Neural cell (in vitro differentiated cells): Measurements from ENCODE around the gene ADH1C. TPM values are rescaled to one million over a fixed set of nuclear protein-coding genes. Genes with fewer than 3 reads are reported as not detected.

Experiments
- H2AFZ ChIP-seq: fragments of 200-600, 300-800 bp; sonication (generic), shearing (Covaris generic); 2 replicates; pipeline ENCODE4 v1.6.0; 2014; ENCODE audit warnings: low read depth, mild to moderate bottlenecking, antibody characterized with exemption, low read length, moderate library complexity
- H3F3A ChIP-seq: fragments of 200-600 bp; shearing (Covaris generic); 2 replicates; pipeline ENCODE4 v1.6.1; 2016; ENCODE audit warnings: mild to moderate bottlenecking, moderate library complexity, mixed read lengths, antibody characterized with exemption, low read length; ENCODE audit not compliant: insufficient read depth, poor library complexity, severe bottlenecking
- H3K27ac ChIP-seq: fragments of 200-600, 300-800 bp; sonication (generic), shearing (Covaris generic); 2 replicates; pipeline ENCODE4 v1.5.1; 2014; ENCODE audit warnings: mild to moderate bottlenecking, low read length, moderate library complexity
- H3K27me3 ChIP-seq: fragments of 300-800, 200-600 bp; sonication (generic), shearing (Covaris generic); 2 replicates; pipeline ENCODE4 v1.6.0; 2014; ENCODE audit warnings: mild to moderate bottlenecking, low read depth, low read length, moderate library complexity; ENCODE audit not compliant: insufficient read depth
- H3K36me3 ChIP-seq: fragments of 300-800, 200-600 bp; sonication (generic), shearing (Covaris generic); 2 replicates; pipeline ENCODE4 v1.5.1; 2014; ENCODE audit warnings: mild to moderate bottlenecking, antibody characterized with exemption, low read length, moderate library complexity; ENCODE audit not compliant: insufficient read depth
- H3K4me2 ChIP-seq: fragments of 300-800, 200-600 bp; sonication (generic), shearing (Covaris generic); 2 replicates; pipeline ENCODE4 v1.6.0; 2014; ENCODE audit warnings: mild to moderate bottlenecking, low read length
- H3K4me3 ChIP-seq: fragments of 300-800, 200-600 bp; sonication (generic), shearing (Covaris generic); 2 replicates; pipeline ENCODE4 v1.5.1; 2014; ENCODE audit warnings: mild to moderate bottlenecking, low read length, moderate library complexity
- H3K79me2 ChIP-seq: fragments of 200-600 bp; shearing (Covaris generic); replicated peaks from 2 replicates; pipeline ENCODE4 v1.6.0; 2014; ENCODE audit warnings: mild to moderate bottlenecking, low read length, moderate library complexity; ENCODE audit not compliant: insufficient read depth
- H3K9ac ChIP-seq: fragments of 300-800, 200-600 bp; sonication (generic), shearing (Covaris generic); 2 replicates; pipeline ENCODE4 v1.6.1; 2016; ENCODE audit warnings: mild to moderate bottlenecking, low read length, mixed read lengths
- H3K9me2 ChIP-seq: fragments of 200-600 bp; shearing (Covaris generic); 2 replicates; pipeline ENCODE4 v1.6.1; 2016; ENCODE audit warnings: mild to moderate bottlenecking, low read length, mixed read lengths; ENCODE audit not compliant: insufficient read depth
- H3K9me3 ChIP-seq: fragments of 200-600, 300-800 bp; sonication (generic), shearing (Covaris generic); 2 replicates; pipeline ENCODE4 v1.6.1; 2016; ENCODE audit warnings: mild to moderate bottlenecking, mixed run types, low read length, moderate library complexity, mixed read lengths
- H4K20me1 ChIP-seq: fragments of 200-600 bp; shearing (Covaris generic); 2 replicates; pipeline ENCODE4 v1.6.1; 2016; ENCODE audit warnings: mild to moderate bottlenecking, mixed run types; ENCODE audit not compliant: insufficient read depth
- CTCF ChIP-seq: fragments of 450-650 bp; IDR thresholded peaks from 2 replicates; pipeline ENCODE4 v1.5.1; 2014; ENCODE audit warnings: antibody characterized with exemption, mild to moderate bottlenecking, moderate library complexity; ENCODE audit not compliant: poor library complexity, severe bottlenecking
- EP300 ChIP-seq: fragments of 450-650 bp; conservative IDR thresholded peaks from 2 replicates; pipeline ENCODE4 v1.6.1; 2014; ENCODE audit warnings: antibody characterized with exemption, mild to moderate bottlenecking, moderate library complexity; ENCODE audit not compliant: poor library complexity, severe bottlenecking
- EZH2 ChIP-seq: fragments of 200-600, 300-800 bp; shearing (Covaris generic), sonication (generic); IDR thresholded peaks from 2 replicates; pipeline ENCODE4 v1.6.1; 2014; ENCODE audit warnings: antibody characterized with exemption, low read length, borderline replicate concordance, mild to moderate bottlenecking; ENCODE audit not compliant: insufficient read depth, poor library complexity, severe bottlenecking
- MXI1 ChIP-seq: fragments of 450-650 bp; conservative IDR thresholded peaks from 2 replicates; pipeline ENCODE4 v1.6.1; 2014; ENCODE audit warnings: antibody characterized with exemption, mild to moderate bottlenecking; ENCODE audit not compliant: poor library complexity, severe bottlenecking
- POLR2AphosphoS5 ChIP-seq: IDR thresholded peaks from 2 replicates; pipeline ENCODE4 v1.6.1; 2012
- RAD21 ChIP-seq: fragments of 450-650 bp; conservative IDR thresholded peaks from 2 replicates; pipeline ENCODE4 v1.6.1; 2014; ENCODE audit warnings: antibody characterized with exemption, mild to moderate bottlenecking, moderate library complexity
- SMC3 ChIP-seq: fragments of 450-650 bp; conservative IDR thresholded peaks from 2 replicates; pipeline ENCODE4 v1.6.1; 2014; ENCODE audit warnings: antibody characterized with exemption, mild to moderate bottlenecking, moderate library complexity; ENCODE audit not compliant: poor library complexity
- TAF1 ChIP-seq: IDR thresholded peaks from 2 replicates; pipeline ENCODE4 v1.6.1; 2012; ENCODE audit warnings: low read depth
- polyA plus RNA-seq: library from polyadenylated mRNA; depleted of rRNA; stranded (reverse); fragments of >200 nt; gene quantifications from 2 replicates; pipeline ENCODE4 v1.2.3, GENCODE V29; 2014
- TF ChIP-seq, protein P1 (sequence below): IDR thresholded peaks from 2 replicates; pipeline ENCODE4 v1.6.1; 2012; ENCODE audit warnings: borderline replicate concordance

The ADH1C gene
- polyA plus RNA-seq, 1 donor from 2014 or later = not detected

DNA sequence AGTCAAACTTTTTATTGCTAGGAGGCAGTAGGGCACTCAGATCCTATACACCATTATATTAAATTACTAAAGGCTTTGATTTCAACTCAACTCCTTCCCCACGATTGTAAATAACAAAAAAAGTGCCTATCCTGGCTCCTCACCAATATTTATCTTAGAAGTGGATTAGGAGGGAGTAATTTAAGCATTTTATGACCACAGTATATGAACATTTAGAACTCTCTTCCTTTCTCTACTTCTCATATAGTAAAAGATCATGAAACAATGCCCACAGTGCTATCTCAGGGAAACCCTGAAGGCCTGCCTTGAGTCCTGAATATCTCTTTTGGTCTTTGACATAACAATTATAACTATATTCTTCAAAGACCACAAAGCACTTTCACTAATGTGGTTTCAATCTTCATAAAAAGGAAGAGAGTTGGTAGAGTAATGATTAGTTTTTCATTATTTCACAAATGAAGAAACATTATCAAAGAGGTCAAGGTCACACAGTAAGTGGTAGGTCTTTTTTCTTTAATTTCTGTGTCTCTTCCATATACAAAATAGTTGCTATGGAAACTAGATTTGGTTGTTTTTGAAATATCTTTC lies 29.1 kb upstream of the ADH1C start:
- no peaks in the 10 kb centered on the region for H3F3A ChIP-seq
- no peaks in the 10 kb centered on the region for H3K79me2 ChIP-seq
- no peaks in the 10 kb centered on the region for H3K27me3 ChIP-seq
- no peak overlapping the region for H3K9ac ChIP-seq
- H3K9me2 ChIP-seq = no peaks in the 10 kb centered on the region
- H3K36me3 ChIP-seq = no peaks in the 10 kb centered on the region
- H3K4me2 ChIP-seq = no peak overlapping the region
- H3K4me3 ChIP-seq = no peak overlapping the region
- H4K20me1 ChIP-seq = no peaks in the 10 kb centered on the region
- no peak overlapping the region for H3K27ac ChIP-seq
- no peaks in the 10 kb centered on the region for H3K9me3 ChIP-seq
- H2AFZ ChIP-seq = no peak overlapping the region
- TF ChIP-seq TAF1 (no peak), SMC3 (no peak), RAD21 (no peak), MXI1 (no peak), EZH2 (no peak), CTCF (no peak), EP300 (no peak), POLR2AphosphoS5 (no peak)
- TF ChIP-seq, protein P1, sequence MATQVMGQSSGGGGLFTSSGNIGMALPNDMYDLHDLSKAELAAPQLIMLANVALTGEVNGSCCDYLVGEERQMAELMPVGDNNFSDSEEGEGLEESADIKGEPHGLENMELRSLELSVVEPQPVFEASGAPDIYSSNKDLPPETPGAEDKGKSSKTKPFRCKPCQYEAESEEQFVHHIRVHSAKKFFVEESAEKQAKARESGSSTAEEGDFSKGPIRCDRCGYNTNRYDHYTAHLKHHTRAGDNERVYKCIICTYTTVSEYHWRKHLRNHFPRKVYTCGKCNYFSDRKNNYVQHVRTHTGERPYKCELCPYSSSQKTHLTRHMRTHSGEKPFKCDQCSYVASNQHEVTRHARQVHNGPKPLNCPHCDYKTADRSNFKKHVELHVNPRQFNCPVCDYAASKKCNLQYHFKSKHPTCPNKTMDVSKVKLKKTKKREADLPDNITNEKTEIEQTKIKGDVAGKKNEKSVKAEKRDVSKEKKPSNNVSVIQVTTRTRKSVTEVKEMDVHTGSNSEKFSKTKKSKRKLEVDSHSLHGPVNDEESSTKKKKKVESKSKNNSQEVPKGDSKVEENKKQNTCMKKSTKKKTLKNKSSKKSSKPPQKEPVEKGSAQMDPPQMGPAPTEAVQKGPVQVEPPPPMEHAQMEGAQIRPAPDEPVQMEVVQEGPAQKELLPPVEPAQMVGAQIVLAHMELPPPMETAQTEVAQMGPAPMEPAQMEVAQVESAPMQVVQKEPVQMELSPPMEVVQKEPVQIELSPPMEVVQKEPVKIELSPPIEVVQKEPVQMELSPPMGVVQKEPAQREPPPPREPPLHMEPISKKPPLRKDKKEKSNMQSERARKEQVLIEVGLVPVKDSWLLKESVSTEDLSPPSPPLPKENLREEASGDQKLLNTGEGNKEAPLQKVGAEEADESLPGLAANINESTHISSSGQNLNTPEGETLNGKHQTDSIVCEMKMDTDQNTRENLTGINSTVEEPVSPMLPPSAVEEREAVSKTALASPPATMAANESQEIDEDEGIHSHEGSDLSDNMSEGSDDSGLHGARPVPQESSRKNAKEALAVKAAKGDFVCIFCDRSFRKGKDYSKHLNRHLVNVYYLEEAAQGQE = no peak

- Histone ChIP-seq H3K4me2 (no peak overlapping the region), H2AFZ (no peak overlapping the region), H3K27me3 (no peaks in the 10 kb centered on the region), H3K27ac (no peak overlapping the region), H3K36me3 (no peaks in the 10 kb centered on the region), H3K4me3 (no peak overlapping the region), H4K20me1 (no peaks in the 10 kb centered on the region), H3K9ac (no peak overlapping the region), H3K9me2 (no peaks in the 10 kb centered on the region), H3K79me2 (no peaks in the 10 kb centered on the region), H3F3A (no peaks in the 10 kb centered on the region), H3K9me3 (no peaks in the 10 kb centered on the region)
- TF ChIP-seq, protein P1 = no peak
- TF ChIP-seq SMC3 (no peak), POLR2AphosphoS5 (no peak), RAD21 (no peak), EZH2 (no peak), TAF1 (no peak), MXI1 (no peak), CTCF (no peak), EP300 (no peak)
Observed at GRCh38 chr4:99379571-99379970, 27.0 kb upstream of the ADH1C start.
